ENCODE measurements around the gene SPATA31D4. TPM values are rescaled to one million over a fixed set of nuclear protein-coding genes. Genes with fewer than 3 reads are reported as not detected.
A peak's percentile ranks its signal among the peaks of the same experiment; 100 is the strongest.
"Not testable (repeated sequence)": the region's sequence is repeated elsewhere in the genome, so short reads cannot be mapped to it uniquely, and the experiment has no call there.

The SPATA31D4 gene
- polyA plus RNA-seq: not detected

DNA sequence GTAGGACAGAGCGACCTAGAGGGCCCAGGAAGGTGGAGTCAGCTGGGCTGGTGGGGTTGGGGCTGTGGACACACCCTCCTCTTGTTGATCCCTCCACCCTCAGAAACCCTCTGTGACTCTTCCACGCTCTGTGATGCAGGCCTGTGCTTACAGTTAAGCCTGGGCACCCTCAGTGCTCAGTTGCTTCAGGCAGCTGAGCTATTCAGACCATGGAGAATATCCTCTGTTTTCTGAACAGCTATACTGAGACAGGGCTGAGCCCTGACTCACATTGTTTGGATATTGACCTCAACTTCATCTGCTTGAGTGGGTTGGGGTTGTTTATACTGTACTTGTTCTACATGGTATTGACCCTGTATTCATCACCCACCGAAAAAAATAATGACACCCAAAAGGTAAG lies at the start of gene SPATA31D4:
TSS of gene SPATA31D4 (plus strand) at position 124 of the 400 bp plus-strand sequence. CDS start at position 210, 86 bp downstream.
- H3K4me3 ChIP-seq (ENCODE audit: low read depth in 1 of 2, low read length in 2 of 2); H3K4me1 ChIP-seq (ENCODE audit: control insufficient read depth in 2 of 2, insufficient read depth in 2 of 2, low read length in 1 of 2); H3K36me3 ChIP-seq (ENCODE audit: control insufficient read depth in 2 of 2, insufficient read depth in 2 of 2, low read length in 1 of 2); H3K9me3 ChIP-seq (ENCODE audit: control insufficient read depth in 2 of 2, insufficient read depth in 1 of 2, low read depth in 1 of 2, low read length in 1 of 2); H3K27ac ChIP-seq (ENCODE audit: low read depth in 2 of 2, low read length in 1 of 2); H3K27me3 ChIP-seq (ENCODE audit: control insufficient read depth in 1 of 2, insufficient read depth in 2 of 2, low read length in 2 of 2): not testable (repeated sequence)
- WGBS, 2 donors: no CpG with 5 or more reads among the region's 3 CpGs

- WGBS, 2 donors: 74 to 82% methylated on average over 2 of the region's 2 CpGs
- Histone ChIP-seq H3K36me3 (ENCODE audit: control insufficient read depth in 2 of 2, insufficient read depth in 2 of 2, low read length in 1 of 2) (no peaks in the 10 kb centered on the region), H3K4me1 (ENCODE audit: control insufficient read depth in 2 of 2, insufficient read depth in 2 of 2, low read length in 1 of 2) (peaks cover 0 to 2% of the 10 kb centered on the region in 2 donors), H3K27me3 (ENCODE audit: control insufficient read depth in 1 of 2, insufficient read depth in 2 of 2, low read length in 2 of 2) (no peaks in the 10 kb centered on the region), H3K4me3 (ENCODE audit: low read depth in 1 of 2, low read length in 2 of 2) (no peak overlapping the region), H3K27ac (ENCODE audit: low read depth in 2 of 2, low read length in 1 of 2) (no peak overlapping the region), H3K9me3 (ENCODE audit: control insufficient read depth in 2 of 2, insufficient read depth in 1 of 2, low read depth in 1 of 2, low read length in 1 of 2) (no peaks in the 10 kb centered on the region)
These were observed 49.7 kb upstream of the SPATA31D4 start for GRCh38 chr9:81878530-81878929.

GRCh38 chr9:81879501-81879916 lies 48.7 kb upstream of the SPATA31D4 start:
- WGBS, 2 donors: 30 to 36% methylated on average over 4 of the region's 4 CpGs
- H3K4me1 ChIP-seq (ENCODE audit: control insufficient read depth in 2 of 2, insufficient read depth in 2 of 2, low read length in 1 of 2): peaks cover 0 to 2% of the 10 kb centered on the region in 2 donors
- no peaks in the 10 kb centered on the region for H3K9me3 ChIP-seq (ENCODE audit: control insufficient read depth in 2 of 2, insufficient read depth in 1 of 2, low read depth in 1 of 2, low read length in 1 of 2)
- peak overlapping the region in 1 of 2 donors; percentile 51 for H3K27ac ChIP-seq (ENCODE audit: low read depth in 2 of 2, low read length in 1 of 2)
- H3K4me3 ChIP-seq (ENCODE audit: low read depth in 1 of 2, low read length in 2 of 2): no peak overlapping the region
- H3K36me3 ChIP-seq (ENCODE audit: control insufficient read depth in 2 of 2, insufficient read depth in 2 of 2, low read length in 1 of 2): no peaks in the 10 kb centered on the region
- no peaks in the 10 kb centered on the region for H3K27me3 ChIP-seq (ENCODE audit: control insufficient read depth in 1 of 2, insufficient read depth in 2 of 2, low read length in 2 of 2)

DNA sequence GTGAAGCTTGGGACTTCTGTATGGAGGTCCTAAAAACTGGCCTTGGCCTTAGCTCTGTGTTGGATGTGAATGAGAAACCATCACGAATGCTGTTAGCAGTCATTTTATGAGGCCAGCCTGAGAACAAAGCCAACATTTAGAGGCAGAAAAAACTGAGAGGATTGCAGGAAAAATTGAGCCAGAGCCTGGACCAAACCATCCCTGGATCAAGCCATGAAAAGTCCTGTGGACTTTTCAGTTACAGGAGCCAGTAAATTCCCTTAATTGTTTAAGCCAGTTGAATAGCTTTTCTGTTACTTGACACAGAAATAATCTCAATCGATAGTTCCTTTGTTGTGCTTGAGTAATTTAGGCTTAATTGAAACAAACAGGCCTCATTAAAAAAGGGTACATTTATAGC lies 42.6 kb upstream of the SPATA31D4 start:
- Histone ChIP-seq H3K27ac (ENCODE audit: low read depth in 2 of 2, low read length in 1 of 2) (no peak overlapping the region), H3K4me3 (ENCODE audit: low read depth in 1 of 2, low read length in 2 of 2) (no peak overlapping the region), H3K36me3 (ENCODE audit: control insufficient read depth in 2 of 2, insufficient read depth in 2 of 2, low read length in 1 of 2) (no peaks in the 10 kb centered on the region), H3K9me3 (ENCODE audit: control insufficient read depth in 2 of 2, insufficient read depth in 1 of 2, low read depth in 1 of 2, low read length in 1 of 2) (no peaks in the 10 kb centered on the region), H3K27me3 (ENCODE audit: control insufficient read depth in 1 of 2, insufficient read depth in 2 of 2, low read length in 2 of 2) (no peaks in the 10 kb centered on the region), H3K4me1 (ENCODE audit: control insufficient read depth in 2 of 2, insufficient read depth in 2 of 2, low read length in 1 of 2) (no peaks in the 10 kb centered on the region)
- 60 to 75% methylated on average over 2 of the region's 2 CpGs for WGBS, 2 donors

GRCh38 chr9:81886665-81887064 lies 41.6 kb upstream of the SPATA31D4 start:
- Histone ChIP-seq H3K27me3 (ENCODE audit: control insufficient read depth in 1 of 2, insufficient read depth in 2 of 2, low read length in 2 of 2) (no peaks in the 10 kb centered on the region), H3K36me3 (ENCODE audit: control insufficient read depth in 2 of 2, insufficient read depth in 2 of 2, low read length in 1 of 2) (no peaks in the 10 kb centered on the region), H3K4me3 (ENCODE audit: low read depth in 1 of 2, low read length in 2 of 2) (no peak overlapping the region), H3K4me1 (ENCODE audit: control insufficient read depth in 2 of 2, insufficient read depth in 2 of 2, low read length in 1 of 2) (no peaks in the 10 kb centered on the region), H3K9me3 (ENCODE audit: control insufficient read depth in 2 of 2, insufficient read depth in 1 of 2, low read depth in 1 of 2, low read length in 1 of 2) (no peaks in the 10 kb centered on the region), H3K27ac (ENCODE audit: low read depth in 2 of 2, low read length in 1 of 2) (no peak overlapping the region)
- WGBS, 2 donors: 70 to 86% methylated on average over 1 of the region's 1 CpG

- Histone ChIP-seq H3K9me3 (ENCODE audit: control insufficient read depth in 2 of 2, insufficient read depth in 1 of 2, low read depth in 1 of 2, low read length in 1 of 2) (no peaks in the 10 kb centered on the region), H3K27me3 (ENCODE audit: control insufficient read depth in 1 of 2, insufficient read depth in 2 of 2, low read length in 2 of 2) (no peaks in the 10 kb centered on the region), H3K4me3 (ENCODE audit: low read depth in 1 of 2, low read length in 2 of 2) (no peak overlapping the region), H3K4me1 (ENCODE audit: control insufficient read depth in 2 of 2, insufficient read depth in 2 of 2, low read length in 1 of 2) (no peaks in the 10 kb centered on the region), H3K27ac (ENCODE audit: low read depth in 2 of 2, low read length in 1 of 2) (no peak overlapping the region), H3K36me3 (ENCODE audit: control insufficient read depth in 2 of 2, insufficient read depth in 2 of 2, low read length in 1 of 2) (no peaks in the 10 kb centered on the region)
- WGBS, 2 donors: 88 to 91% methylated on average over 3 of the region's 3 CpGs
These were observed 38.1 kb upstream of the SPATA31D4 start for GRCh38 chr9:81890104-81890503.

DNA sequence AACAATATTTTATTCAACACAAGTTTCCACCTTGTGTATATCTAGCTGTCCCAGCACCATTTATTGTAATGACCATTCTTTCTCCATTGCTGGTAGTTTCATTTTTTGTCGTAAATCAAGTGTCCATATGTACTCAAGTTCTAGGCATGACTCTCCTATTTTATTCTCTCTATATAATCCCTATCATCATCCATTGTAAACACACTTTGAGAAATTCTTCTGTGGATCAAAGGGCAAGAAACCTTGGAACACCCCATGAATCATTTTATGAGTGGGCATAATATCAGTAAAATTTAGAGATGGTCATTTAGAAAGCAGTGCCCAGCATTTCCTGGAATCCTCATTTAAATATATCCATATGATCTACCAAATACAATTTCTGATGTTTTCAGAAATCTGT lies 35.8 kb upstream of the SPATA31D4 start:
- no peaks in the 10 kb centered on the region for H3K9me3 ChIP-seq (ENCODE audit: control insufficient read depth in 2 of 2, insufficient read depth in 1 of 2, low read depth in 1 of 2, low read length in 1 of 2)
- no peak overlapping the region for H3K4me3 ChIP-seq (ENCODE audit: low read depth in 1 of 2, low read length in 2 of 2)
- no peaks in the 10 kb centered on the region for H3K36me3 ChIP-seq (ENCODE audit: control insufficient read depth in 2 of 2, insufficient read depth in 2 of 2, low read length in 1 of 2)
- no peak overlapping the region for H3K27ac ChIP-seq (ENCODE audit: low read depth in 2 of 2, low read length in 1 of 2)
- no peaks in the 10 kb centered on the region for H3K27me3 ChIP-seq (ENCODE audit: control insufficient read depth in 1 of 2, insufficient read depth in 2 of 2, low read length in 2 of 2)
- no peaks in the 10 kb centered on the region for H3K4me1 ChIP-seq (ENCODE audit: control insufficient read depth in 2 of 2, insufficient read depth in 2 of 2, low read length in 1 of 2)
- WGBS, 2 donors: 89 to 93% methylated on average over 1 of the region's 1 CpG

GRCh38 chr9:81893929-81894328 lies 34.3 kb upstream of the SPATA31D4 start:
- Histone ChIP-seq H3K27ac (ENCODE audit: low read depth in 2 of 2, low read length in 1 of 2) (no peak overlapping the region), H3K4me3 (ENCODE audit: low read depth in 1 of 2, low read length in 2 of 2) (no peak overlapping the region), H3K27me3 (ENCODE audit: control insufficient read depth in 1 of 2, insufficient read depth in 2 of 2, low read length in 2 of 2) (no peaks in the 10 kb centered on the region), H3K9me3 (ENCODE audit: control insufficient read depth in 2 of 2, insufficient read depth in 1 of 2, low read depth in 1 of 2, low read length in 1 of 2) (no peaks in the 10 kb centered on the region), H3K4me1 (ENCODE audit: control insufficient read depth in 2 of 2, insufficient read depth in 2 of 2, low read length in 1 of 2) (no peaks in the 10 kb centered on the region), H3K36me3 (ENCODE audit: control insufficient read depth in 2 of 2, insufficient read depth in 2 of 2, low read length in 1 of 2) (no peaks in the 10 kb centered on the region)
- 84 to 88% methylated on average over 3 of the region's 3 CpGs for WGBS, 2 donors

DNA sequence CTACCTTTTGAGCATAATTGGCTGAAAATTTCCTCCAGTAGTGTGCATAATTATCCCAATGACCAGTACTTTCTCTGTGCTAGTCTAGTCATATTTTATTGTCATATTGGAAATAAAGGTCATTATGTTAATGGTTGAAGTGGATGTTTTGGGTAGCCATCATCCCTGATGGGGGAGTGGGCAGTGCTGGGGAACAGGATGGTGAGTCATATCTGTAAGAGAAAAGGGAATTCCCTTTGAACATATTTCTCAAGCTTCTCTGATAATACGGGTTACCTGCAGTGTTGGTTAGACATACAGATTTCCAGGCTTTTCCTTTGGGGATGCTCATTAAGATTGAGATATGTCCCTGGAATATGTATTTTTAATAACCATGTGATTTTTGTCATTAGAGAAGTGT lies 33.3 kb upstream of the SPATA31D4 start:
- H3K9me3 ChIP-seq (ENCODE audit: control insufficient read depth in 2 of 2, insufficient read depth in 1 of 2, low read depth in 1 of 2, low read length in 1 of 2): no peaks in the 10 kb centered on the region
- WGBS, 2 donors: 67 to 83% methylated on average over 1 of the region's 1 CpG

DNA sequence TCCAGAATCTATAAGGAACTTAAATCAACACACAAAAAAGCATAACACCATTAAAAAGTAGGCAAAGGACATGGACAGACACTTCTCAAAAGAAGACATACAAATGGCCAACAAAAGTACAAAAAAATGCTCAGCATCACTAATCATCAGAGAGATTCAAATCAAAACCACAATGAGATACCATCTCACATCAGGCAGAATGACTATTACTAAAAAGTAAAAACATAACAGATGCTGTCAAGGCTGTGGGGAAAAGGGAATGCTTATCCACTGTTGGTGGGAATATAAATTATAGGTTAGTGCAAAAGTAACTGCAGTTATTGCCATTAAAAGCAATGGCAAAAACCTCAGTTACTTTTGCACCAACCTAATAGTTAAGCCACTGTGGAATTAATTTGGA lies 32.2 kb upstream of the SPATA31D4 start:
- no peak overlapping the region for H3K27ac ChIP-seq (ENCODE audit: low read depth in 2 of 2, low read length in 1 of 2)
- H3K4me1 ChIP-seq (ENCODE audit: control insufficient read depth in 2 of 2, insufficient read depth in 2 of 2, low read length in 1 of 2): no peaks in the 10 kb centered on the region
- H3K4me3 ChIP-seq (ENCODE audit: low read depth in 1 of 2, low read length in 2 of 2): no peak overlapping the region
- H3K36me3 ChIP-seq (ENCODE audit: control insufficient read depth in 2 of 2, insufficient read depth in 2 of 2, low read length in 1 of 2): no peaks in the 10 kb centered on the region
- H3K9me3 ChIP-seq (ENCODE audit: control insufficient read depth in 2 of 2, insufficient read depth in 1 of 2, low read depth in 1 of 2, low read length in 1 of 2): no peaks in the 10 kb centered on the region
- no peaks in the 10 kb centered on the region for H3K27me3 ChIP-seq (ENCODE audit: control insufficient read depth in 1 of 2, insufficient read depth in 2 of 2, low read length in 2 of 2)

More for the DNA sequence above, 33.3 kb upstream of the SPATA31D4 start:
- Histone ChIP-seq H3K27me3 (ENCODE audit: control insufficient read depth in 1 of 2, insufficient read depth in 2 of 2, low read length in 2 of 2) (no peaks in the 10 kb centered on the region), H3K27ac (ENCODE audit: low read depth in 2 of 2, low read length in 1 of 2) (no peak overlapping the region), H3K4me3 (ENCODE audit: low read depth in 1 of 2, low read length in 2 of 2) (no peak overlapping the region), H3K4me1 (ENCODE audit: control insufficient read depth in 2 of 2, insufficient read depth in 2 of 2, low read length in 1 of 2) (no peaks in the 10 kb centered on the region), H3K36me3 (ENCODE audit: control insufficient read depth in 2 of 2, insufficient read depth in 2 of 2, low read length in 1 of 2) (no peaks in the 10 kb centered on the region)
